Measurements from ENCODE around the gene SCN11A.
"Not testable (repeated sequence)": the region's sequence is repeated elsewhere in the genome, so short reads cannot be mapped to it uniquely, and the experiment has no call there.

Gene SCN11A

DNA sequence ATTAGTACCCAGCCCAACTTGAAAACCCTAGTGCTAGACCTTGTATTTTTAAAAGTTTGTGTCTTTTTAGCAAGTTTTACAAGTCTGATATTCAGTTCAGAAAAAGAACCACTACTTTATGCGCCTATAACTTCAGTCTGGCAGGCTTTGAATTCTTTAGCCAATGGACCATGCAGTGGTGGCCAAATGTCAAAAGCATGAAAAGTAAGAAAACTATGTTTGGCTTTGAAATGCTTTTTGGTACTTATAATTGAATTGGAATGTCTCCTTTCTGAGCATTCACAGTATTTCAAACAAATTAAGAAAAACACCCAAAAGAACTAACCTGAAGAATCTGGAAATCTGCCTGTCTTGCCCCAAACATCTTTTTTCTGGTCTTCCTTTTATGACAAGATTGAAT is 12.9 kb upstream of the SCN11A start:
- no peak for DNase-seq

DNA sequence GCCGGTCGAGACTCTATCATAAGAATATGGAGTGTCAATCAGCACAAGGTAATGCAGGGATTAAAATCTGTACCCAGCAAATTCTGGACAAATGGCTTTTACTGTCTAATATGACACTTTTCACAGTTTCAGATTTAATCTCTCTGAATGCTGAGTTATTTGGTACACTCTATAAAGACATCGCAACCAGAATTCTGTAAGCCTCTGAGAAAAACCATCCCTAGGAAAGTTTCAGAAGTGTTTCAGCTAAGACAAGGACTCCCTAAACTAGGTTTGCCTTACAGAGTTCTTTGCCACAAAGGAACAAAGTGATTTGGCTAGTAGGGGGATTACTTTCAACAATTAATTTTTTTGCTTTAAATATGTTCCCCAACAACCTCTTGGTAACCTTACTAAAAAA is 11.4 kb upstream of the SCN11A start:
- DNase-seq, result no peak

DNA sequence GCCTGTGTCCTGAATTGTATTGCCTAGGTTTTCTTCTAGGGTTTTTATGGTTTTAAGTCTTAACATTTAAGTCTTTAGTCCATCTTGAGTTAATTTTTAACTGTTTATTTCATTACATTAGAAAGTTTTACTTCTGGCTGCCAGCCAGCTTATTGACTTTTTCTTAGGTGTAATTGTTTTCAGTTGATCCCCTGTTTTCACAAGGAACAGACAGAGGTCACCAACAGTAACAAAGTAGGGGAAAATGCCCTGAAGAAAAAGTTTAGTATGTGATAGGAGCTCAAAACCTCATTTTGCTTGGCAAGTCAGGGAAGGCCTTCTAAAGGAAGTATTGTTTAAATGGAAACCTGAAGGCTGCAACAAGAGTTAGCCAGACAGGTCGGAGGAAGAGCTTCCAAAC is 10.4 kb upstream of the SCN11A start:
- DNase-seq, result no peak

DNA sequence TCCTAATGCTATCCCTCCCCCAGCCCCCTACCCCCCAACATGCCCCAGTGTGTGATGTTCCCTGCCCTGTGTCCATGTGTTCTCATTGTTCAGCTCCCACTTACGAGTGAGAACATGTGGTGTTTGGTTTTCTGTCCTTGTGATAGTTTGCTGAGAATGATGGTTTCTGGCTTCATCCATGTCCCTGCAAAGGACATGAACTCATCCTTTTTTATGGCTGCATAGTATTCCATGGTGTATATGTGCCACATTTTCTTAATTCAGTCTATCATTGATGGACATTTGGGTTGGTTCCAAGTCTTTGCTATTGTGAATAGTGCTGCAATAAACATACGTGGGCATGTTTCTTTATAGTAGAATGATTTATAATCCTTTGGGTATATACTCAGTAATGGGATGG is 9.5 kb upstream of the SCN11A start:
- DNase-seq, result not testable (repeated sequence)

DNA sequence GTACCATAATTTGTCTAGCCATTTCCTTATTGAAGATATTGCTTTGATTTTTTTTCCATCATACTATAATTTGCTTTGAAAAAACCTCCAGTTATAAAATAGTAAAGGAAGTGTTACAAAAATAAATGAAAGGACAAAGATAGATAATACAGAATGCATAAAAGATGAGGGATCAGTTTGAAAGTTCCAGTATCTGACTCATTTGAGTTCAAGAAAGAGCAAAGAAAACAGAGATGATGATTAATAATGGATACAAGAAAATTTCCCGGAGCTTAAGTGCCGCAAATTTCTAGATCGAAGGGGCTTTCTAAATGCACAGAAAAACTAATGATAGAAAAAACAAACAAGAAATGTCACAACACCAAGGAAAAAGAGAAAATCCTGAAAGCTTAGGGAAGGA is 4.4 kb upstream of the SCN11A start:
- DNase-seq, result no peak

DNA sequence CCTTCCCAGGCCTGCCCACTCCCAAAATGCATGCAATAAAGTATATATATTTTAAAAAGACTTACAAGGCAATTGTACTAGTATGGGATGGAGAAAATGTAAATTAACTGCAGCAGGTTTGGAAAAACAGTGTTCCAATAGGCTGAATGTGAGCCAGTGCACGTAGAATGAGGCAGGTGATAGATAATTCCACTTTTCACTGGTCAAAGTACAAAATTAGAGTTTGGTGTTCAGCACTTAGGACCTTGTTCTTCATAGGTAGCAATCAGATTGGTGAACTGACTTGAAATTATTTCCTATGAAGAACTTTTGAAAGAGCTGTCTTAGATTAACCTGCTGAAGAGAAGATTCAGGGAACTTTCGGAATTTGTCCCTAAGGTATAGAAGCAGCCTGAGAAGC is 2.0 kb upstream of the SCN11A start:
- no peak for DNase-seq

DNA sequence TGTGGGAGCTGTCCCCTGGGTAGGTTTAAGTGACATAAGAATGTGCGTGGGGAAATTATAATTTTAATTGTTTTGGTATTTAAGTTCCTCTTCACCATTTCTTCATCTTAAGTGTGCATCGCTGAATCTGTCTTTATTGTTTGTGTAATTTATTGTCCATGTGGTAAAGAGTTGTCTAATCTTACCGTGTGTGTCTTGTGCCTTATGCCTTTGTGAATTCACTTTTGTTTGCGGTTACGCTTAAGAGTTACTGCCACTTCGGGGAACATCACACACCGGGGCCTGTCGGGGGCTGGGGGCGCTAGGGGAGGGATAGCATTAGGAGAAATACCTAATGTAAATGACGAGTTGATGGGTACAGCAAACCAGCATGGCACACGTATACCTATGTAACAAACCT is 839 bp upstream of the SCN11A start:
- no peak for DNase-seq

DNA sequence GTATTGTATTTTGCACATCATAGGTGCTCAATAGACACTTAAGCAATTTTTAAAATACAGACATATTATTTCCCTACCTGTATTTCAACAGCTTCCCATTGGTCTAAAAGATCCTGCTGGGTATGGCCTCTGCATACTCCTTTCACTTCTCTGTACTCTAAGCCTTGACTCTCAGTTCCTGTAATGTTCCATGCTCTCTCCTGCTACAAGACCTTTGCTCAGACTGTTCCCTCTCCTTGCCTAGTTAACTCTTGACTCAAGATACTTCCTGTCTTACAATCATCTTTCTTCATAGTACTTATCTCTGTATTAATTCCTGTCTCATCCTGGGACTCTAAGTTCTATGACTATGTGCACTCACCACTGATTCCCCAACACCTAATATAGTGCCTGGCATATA is 1.7 kb downstream of the SCN11A start:
- no peak for DNase-seq

DNA sequence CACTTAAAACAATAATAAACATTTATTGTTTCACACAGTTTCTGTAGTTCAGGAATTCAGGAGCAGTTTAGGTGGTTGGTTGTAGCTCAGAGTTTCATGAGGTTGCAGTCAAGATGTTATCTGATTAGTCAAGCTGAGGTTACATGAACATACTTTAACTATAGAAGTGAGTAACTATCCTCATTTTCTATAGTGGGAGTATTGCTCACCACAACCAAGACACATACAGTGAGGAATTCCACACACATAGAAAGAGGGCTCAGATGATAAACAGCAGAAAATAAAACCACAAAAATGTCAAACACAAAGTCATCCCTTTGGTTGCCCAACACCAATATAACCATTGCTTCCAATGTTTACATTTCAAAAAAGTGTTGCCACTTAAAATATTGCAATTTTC is 13.6 kb downstream of the SCN11A start:
- DNase-seq, result no peak

DNA sequence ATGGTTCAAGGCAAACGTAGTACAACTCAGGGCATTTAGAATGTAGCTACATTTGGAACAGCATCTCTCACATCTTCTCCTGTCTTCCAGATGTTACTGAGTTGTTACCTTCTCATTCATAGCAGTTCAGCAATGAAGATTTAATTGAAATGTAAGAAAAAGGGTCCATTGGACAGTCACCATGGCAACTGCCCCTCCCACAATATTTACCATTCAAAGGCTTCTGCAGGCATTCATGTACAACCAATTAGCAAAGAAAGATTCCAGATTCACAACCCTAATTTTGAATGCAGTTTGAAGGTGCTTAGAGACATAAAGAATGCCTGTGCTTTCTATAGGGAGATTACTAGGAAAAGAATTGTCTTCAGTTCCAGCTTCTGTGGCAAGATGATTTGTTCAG is 22.2 kb downstream of the SCN11A start:
- DNase-seq, result no peak

DNA sequence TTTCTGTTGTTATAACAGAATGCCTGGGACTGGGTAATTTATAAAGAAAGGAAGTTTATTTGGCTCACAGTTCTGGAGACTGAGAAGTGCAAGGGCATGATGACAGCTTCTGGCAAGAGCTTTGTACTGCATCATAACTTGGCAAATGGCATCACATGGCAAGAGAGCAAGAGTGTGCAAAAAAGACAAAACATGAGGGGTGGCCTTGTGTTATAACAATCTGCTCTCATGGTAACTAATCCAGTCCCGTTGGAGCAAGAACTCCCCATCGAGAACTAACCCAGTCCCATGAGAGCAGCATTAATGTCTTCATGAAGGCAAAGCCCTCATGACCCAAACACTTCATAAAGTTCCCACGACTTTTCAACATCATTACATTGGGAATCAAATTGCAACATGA is 23.2 kb downstream of the SCN11A start:
- DNase-seq, result no peak

DNA sequence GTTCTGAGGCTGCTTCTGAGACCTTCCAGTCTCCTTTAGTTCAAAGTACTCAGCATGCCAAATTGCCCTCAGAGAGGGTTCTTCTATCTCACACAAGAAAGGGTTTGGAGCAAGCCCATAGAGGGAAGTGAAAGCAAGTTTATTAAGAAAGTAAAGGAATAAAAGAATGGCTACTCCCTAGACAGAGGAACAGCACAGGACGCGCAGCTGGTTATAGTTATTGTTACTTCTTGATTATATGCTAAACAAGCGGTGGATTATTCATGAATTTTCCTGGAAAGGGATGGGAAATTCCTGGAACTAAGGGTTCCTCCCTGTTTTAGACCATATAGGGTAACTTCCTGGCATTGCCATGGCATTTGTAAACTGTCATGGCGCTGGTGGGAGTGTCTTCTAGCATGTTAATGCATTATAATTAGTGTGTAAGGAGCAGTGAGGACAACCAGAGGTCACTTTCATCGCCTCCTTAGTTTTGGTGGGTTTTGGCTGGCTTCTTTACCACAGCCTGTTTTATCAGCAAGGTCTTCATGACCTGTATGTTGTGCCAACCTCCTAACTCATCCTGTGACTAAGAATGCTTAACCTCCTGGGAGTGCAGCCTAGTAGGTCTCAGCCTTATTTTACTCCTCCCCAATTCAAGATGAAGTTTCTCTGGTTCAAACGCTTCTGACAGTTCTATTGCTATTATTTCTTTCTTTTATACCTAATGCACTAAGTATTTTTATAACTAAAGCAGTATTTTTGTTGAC is 26.3 kb downstream of the SCN11A start:
- DNase-seq, result no peak

DNA sequence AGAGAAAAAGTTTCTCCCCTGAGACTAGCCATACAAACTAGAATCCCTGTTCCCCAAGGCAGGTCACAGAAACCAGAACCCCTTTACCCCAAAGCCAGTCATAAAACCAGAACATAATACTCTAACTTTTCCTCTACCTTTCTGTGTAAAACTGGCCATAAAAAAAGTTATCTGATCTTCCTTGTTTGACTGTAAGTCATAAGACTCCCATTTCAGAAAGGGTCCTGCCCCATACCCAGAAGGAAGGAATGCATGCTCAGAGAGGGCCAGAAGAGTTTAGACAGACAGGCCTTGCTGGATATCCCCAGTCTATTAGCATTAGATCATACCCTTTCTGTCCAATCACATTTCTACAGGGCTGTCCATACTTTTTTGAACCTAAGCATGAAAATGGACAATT is 27.2 kb downstream of the SCN11A start:
- DNase-seq, result no peak

DNA sequence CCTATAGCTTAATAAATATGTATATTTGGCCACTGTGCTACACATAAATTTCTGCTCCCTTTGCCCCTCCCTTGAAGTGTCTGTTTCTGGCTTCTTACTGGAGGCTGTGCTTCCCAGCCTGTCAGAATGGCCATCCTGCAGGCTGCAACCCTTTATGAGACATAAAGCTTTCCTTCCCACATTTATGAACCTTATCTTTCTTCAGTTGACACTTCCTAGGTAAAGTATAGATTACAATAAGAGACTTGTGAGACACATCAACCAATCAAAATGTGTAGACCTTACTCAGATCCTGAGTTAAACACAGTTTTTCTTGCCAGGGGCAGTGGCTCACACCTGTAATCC is 29.5 kb downstream of the SCN11A start:
- no peak for DNase-seq

DNA sequence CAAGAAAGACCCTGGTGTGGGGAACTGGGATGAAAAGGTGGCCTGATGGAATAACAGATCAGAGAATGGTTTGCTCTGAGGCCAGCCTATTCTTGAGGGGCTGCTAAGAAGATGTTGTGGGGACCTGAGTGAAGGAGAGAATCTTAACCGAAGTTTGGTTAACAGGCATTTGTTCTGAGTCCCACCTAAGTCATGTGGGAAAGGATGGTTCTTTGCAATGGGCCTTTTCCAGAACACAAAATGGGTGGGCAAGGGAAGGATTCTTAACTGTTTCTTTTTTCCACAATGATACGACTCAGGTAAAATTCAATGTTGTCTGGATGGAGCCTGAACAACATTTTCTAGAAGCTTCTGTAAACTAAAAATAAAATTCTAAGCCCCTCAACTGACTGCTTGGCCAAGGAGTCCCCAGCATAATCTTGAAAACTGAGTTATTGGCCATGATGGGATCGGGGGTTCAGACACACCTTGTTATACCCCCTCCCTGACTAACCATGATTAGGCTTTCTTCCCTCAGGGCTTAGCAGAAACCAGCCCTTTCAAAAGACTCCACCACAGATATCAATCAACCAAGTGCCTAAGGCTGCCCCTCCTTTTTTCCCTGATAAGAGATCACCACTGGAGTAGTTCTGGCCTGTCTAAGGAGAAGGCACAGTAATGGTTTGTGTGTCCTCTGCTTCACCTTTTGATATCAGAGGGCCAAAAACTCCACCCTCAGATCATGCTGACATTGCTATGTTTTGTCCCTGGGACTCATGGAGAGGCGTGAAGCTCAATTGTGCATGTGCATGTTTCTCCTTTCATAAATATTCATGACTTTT is 30.1 kb downstream of the SCN11A start:
- no peak for DNase-seq

DNA sequence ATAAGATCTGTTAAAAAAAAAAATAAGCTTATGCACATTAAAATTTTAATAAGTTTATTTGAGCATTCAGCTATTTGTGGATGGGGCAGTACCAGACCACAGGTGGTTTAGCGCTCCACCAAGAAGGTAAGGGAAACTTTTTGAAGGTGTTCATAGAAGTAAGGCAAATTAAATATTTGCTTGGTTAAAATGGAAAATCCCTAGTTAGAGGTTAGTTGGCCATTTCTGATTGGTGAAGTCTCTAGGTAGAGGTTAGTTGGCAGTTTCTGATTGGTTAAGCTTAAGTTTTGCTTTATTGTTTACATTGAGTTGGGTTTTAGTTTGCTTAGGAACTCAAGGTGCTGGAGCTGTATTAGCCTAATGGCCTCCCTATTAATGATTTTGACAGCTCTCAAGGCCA is 30.7 kb downstream of the SCN11A start:
- no peak for DNase-seq

DNA sequence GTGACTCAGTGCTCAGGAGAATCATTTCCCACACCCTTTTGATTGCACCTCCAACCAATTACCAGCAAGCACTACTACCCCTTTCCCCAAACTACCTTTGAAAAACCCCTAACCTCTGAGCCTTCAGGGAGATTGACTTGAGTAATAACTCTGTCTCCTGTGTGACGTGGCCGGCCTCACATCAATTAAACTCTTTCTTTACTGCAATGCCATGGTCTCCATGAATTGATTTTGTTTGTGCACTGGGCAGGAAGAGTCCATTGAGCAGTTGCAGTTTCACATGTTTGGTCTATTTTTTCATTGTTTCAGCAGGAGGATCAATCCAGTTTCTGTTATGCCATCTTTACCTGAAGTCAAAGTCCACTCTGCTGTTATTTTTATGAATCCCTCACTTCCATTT is 32.4 kb downstream of the SCN11A start:
- DNase-seq, result no peak

DNA sequence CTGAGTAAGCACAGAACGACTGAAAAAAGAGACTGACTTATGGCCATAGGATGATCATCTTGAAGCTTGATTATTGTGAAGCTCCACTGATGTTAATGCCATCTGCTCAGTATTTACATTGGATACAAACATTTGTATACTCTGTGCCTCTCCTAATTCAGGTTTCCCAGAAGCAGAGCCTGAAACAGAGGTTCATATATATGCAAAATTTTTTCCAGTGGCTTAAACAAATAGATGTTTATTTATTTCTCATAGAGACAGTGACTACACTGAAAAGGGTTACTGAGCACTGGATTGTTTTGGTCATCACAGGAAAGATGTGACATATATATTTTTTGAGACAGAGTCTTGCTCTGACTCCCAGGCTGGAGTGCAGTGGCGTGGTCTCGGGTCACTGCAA is 36.3 kb downstream of the SCN11A start:
- DNase-seq, result no peak

DNA sequence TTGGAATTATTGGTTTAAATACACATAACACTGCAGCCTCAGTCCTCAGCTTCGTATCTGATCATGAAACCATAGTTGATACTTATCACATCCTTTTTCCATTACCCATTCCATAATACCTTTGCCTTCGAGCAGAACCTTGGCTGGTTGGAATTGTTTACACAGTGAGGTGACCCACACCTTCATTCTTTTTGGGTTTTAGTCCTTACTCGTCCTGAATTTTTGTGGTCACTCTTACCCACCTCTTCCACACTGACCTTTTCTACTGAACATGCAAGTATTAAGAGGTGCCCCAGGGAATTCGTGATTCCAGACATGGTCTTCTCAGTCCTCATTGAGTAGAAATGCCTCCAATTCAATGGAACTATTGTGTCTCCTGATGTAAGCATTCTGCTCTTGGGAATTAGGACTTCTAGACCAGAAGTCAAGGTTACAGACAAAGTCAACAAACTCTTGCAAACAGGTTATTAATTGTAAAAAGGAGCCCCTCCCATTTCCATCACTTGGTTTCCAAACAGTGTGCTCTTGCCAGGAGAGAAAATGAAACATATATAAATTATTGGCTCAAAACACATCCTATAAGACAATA is 37.7 kb downstream of the SCN11A start:
- DNase-seq, result no peak

DNA sequence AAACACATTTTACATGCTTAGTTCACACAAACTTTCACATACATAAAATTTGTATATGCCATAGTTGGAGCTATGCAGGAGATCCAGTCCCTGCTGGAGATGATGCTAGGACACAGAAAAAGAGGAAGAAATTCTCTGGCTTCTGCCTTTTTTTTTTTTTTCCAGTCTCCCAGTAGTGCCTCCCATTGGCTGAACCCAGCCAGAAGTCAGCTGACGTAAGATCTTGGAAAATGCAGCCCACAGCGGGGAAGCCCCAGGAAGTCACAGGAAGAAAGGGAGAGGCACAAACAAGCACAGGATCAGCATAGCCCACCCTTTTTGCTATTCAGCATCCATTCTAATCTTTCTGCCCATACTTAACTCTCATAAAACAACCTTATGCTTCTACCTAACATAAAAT is 38.5 kb downstream of the SCN11A start:
- DNase-seq, result no peak

DNA sequence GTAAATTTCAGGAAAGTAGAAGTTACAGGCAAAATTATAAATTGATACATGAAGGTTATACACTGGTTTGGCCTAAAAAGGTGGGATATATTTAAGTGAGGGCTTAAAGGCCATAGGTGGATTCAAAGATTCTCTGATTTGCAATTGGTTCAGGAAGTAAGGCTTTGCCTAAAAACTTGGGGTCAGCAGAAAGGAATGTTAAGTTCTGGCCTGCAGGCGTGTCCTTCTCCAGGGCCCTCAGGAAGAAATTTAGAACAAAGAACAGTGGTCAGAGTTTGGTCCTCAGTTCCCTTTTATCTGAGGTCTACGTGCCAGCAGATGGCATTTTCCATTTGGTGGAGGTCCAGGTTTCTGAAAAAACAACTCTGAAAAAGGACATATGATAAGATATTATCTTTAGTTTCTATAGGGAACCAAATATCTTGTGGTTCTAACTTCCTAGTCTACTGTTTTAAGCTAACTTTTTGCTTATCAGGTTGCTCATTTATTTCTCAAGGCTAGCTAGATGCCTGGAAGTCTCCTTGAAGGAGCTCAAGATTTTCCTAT is 40.5 kb downstream of the SCN11A start:
- DNase-seq, result no peak

DNA sequence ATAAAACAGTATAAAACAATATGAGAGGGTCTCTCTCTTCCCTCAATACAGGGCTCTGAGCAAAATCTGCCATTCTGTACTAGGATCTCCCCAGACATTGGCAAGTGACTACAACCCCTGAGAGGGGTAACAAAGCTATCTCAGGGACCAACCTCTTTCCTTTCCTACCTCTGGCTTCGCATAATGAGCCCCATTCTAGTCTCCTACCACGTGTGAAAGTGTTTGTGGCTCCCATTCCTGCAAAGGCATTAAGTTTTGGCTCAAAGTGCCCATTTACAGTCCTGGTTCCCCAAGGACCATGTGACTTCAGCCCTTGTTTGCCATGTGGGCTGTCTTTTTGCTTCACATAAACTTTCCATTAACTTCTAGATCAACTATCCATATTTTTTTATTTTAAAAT is 46.4 kb downstream of the SCN11A start:
- no peak for DNase-seq

All from stimulated activated CD4-positive, alpha-beta T cell treated with anti-CD3 and anti-CD28 coated beads, Interleukin-15, amount 100 ng/mL, for 24 hours (primary cell).